Measurements from ENCODE around the gene CUL9. TPM values are rescaled to one million over a fixed set of nuclear protein-coding genes. Genes with fewer than 3 reads are reported as not detected.

CUL9 gene
- total RNA-seq, 3 donors from 2014 or later (not counting 1 experiment from before 2014, with no cell fraction given): 73.1 to 85.7 (median 73.9) TPM

DNA sequence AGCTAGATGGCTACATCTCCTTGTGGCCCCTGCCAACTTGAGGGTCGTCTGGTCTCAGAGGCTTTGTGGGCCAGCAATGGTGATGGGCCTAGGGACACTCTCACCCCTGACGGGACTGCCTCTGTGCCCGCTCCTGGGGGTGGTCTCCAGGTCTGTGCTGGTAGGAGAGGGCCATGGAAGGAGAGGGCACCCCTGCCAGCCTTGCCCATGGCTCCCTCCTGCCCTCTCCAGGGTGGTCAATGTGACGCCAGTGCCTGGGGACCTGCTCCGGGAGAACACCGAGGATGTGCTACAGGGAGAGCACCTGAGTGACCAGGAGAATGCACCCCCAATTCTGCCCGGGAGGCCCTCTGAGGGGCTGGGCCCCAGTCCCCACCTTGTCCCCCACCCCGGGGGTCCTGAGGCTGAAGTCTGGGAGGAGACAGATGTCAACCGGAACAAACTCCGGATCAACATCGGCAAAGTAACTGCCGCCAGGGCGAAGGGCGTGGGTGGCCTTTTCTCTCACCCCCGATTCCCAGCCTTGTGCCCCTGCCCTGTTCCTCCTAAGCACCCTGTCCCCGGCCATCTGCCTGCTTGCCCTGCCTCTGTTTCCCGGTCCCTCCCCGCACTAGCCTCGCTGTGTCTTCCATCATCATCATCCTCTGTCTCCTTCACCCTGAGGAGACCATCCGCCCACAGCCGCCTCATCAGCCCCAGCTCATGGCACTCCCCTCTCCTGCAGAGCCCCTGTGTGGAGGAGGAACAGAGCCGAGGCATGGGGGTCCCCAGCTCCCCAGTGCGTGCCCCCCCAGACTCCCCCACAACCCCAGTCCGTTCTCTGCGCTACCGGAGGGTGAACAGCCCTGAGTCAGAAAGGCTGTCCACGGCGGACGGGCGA is 77.1 kb downstream of the CUL9 start:
- Histone ChIP-seq H3K27ac (ENCODE audit: low read length) (no peak overlapping the region), H3K4me3 (ENCODE audit: low read length) (no peak overlapping the region), H3K9me3 (ENCODE audit: control insufficient read depth, insufficient read depth, low read length) (no peaks in the 10 kb centered on the region), H3K4me1 (ENCODE audit: control insufficient read depth, insufficient read depth, low read length) (no peaks in the 10 kb centered on the region), H3K36me3 (ENCODE audit: control insufficient read depth, insufficient read depth, low read length) (no peaks in the 10 kb centered on the region), H3K27me3 (ENCODE audit: control insufficient read depth, insufficient read depth, low read length) (no peaks in the 10 kb centered on the region)
- H3K27me3 Mint-ChIP-seq (ENCODE audit: low read depth in 2 of 2): peaks cover 0 to 4% of the 10 kb centered on the region in 2 donors
- DNase-seq (no peak), ATAC-seq (no peak)
- WGBS (ENCODE audit: insufficient coverage): 95% methylated on average over 28 of the region's 30 CpGs
- peaks cover 0 to 6% of the 10 kb centered on the region in 2 donors for H3K4me1 Mint-ChIP-seq
- H3K9me3 Mint-ChIP-seq: no peaks in the 10 kb centered on the region
- no peak overlapping the region for H3K4me3 Mint-ChIP-seq
- TF ChIP-seq, protein P1, sequence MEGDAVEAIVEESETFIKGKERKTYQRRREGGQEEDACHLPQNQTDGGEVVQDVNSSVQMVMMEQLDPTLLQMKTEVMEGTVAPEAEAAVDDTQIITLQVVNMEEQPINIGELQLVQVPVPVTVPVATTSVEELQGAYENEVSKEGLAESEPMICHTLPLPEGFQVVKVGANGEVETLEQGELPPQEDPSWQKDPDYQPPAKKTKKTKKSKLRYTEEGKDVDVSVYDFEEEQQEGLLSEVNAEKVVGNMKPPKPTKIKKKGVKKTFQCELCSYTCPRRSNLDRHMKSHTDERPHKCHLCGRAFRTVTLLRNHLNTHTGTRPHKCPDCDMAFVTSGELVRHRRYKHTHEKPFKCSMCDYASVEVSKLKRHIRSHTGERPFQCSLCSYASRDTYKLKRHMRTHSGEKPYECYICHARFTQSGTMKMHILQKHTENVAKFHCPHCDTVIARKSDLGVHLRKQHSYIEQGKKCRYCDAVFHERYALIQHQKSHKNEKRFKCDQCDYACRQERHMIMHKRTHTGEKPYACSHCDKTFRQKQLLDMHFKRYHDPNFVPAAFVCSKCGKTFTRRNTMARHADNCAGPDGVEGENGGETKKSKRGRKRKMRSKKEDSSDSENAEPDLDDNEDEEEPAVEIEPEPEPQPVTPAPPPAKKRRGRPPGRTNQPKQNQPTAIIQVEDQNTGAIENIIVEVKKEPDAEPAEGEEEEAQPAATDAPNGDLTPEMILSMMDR (IDR thresholded peaks at IDR 0.05): no peak
- intact Hi-C loops (cut with micrococcal nuclease): no loop called here
- H3K27ac Mint-ChIP-seq: no peak overlapping the region
- H3K36me3 Mint-ChIP-seq: no peaks in the 10 kb centered on the region

DNA sequence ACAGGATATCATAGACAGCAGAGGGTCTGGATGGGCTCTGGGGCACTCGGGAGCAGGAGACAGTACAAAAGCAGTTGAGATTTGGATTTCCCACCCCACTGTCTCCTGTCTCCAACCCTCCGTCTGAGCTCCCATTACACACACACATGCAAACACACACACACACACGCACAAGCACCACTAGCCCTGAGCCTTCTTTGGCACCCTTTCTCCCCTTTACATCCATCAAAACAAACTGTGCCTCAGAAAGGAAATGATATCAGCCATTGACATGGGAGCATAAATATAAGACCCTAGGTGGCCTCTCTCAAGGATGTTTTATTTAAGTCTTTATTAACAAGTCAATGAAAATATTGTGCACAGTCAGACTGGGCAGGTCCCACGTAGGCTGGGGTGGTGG is 78.8 kb downstream of the CUL9 start:
- no peaks in the 10 kb centered on the region for H3K9me3 Mint-ChIP-seq
- H3K27me3 Mint-ChIP-seq (ENCODE audit: low read depth in 2 of 2): peaks cover 0 to 4% of the 10 kb centered on the region in 2 donors
- 88% methylated on average over 4 of the region's 4 CpGs for WGBS (ENCODE audit: insufficient coverage)
- H3K36me3 Mint-ChIP-seq: no peaks in the 10 kb centered on the region
- no peaks in the 10 kb centered on the region for H3K27me3 ChIP-seq (ENCODE audit: control insufficient read depth, insufficient read depth, low read length)
- H3K4me1 ChIP-seq (ENCODE audit: control insufficient read depth, insufficient read depth, low read length): no peaks in the 10 kb centered on the region
- no peak overlapping the region for H3K4me3 Mint-ChIP-seq
- H3K27ac ChIP-seq (ENCODE audit: low read length): no peak overlapping the region
- H3K9me3 ChIP-seq (ENCODE audit: control insufficient read depth, insufficient read depth, low read length): no peaks in the 10 kb centered on the region
- TF ChIP-seq, protein P1 (IDR thresholded peaks at IDR 0.05): no peak
- H3K27ac Mint-ChIP-seq: no peak overlapping the region
- intact Hi-C loops (cut with micrococcal nuclease): no loop called here
- no peaks in the 10 kb centered on the region for H3K36me3 ChIP-seq (ENCODE audit: control insufficient read depth, insufficient read depth, low read length)
- DNase-seq: no peak
- peaks cover 0 to 6% of the 10 kb centered on the region in 2 donors for H3K4me1 Mint-ChIP-seq
- ATAC-seq: no peak
- no peak overlapping the region for H3K4me3 ChIP-seq (ENCODE audit: low read length)

DNA sequence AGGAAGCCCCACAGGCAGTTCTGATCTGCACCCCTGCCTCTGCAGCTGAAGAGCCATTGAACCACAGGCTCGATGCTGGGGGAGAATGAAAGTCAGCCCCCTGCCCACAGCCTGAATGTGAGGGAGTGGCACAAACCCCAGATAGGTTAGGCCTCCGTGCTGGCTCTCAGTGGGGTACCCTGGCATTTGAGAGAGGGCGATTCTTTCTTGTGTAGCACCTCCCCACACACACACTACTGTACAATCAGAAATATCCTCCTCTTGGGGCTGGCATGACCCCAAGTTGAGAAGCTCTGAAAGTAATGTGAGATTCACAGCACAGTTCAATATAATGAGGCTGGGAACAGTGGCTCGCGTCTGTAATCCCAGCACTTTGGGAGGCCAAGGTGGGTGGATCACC is 79.2 kb downstream of the CUL9 start:
- Histone ChIP-seq H3K27ac (ENCODE audit: low read length) (no peak overlapping the region), H3K4me1 (ENCODE audit: control insufficient read depth, insufficient read depth, low read length) (no peaks in the 10 kb centered on the region), H3K9me3 (ENCODE audit: control insufficient read depth, insufficient read depth, low read length) (no peaks in the 10 kb centered on the region), H3K27me3 (ENCODE audit: control insufficient read depth, insufficient read depth, low read length) (no peaks in the 10 kb centered on the region), H3K4me3 (ENCODE audit: low read length) (no peak overlapping the region), H3K36me3 (ENCODE audit: control insufficient read depth, insufficient read depth, low read length) (no peaks in the 10 kb centered on the region)
- no peak overlapping the region for H3K27ac Mint-ChIP-seq
- intact Hi-C loops (cut with micrococcal nuclease): no loop called here
- 90% methylated on average over 4 of the region's 5 CpGs for WGBS (ENCODE audit: insufficient coverage)
- no peak overlapping the region for H3K4me3 Mint-ChIP-seq
- no peak for DNase-seq
- TF ChIP-seq, protein P1 (IDR thresholded peaks at IDR 0.05): no peak
- no peaks in the 10 kb centered on the region for H3K9me3 Mint-ChIP-seq
- H3K36me3 Mint-ChIP-seq: no peaks in the 10 kb centered on the region
- H3K27me3 Mint-ChIP-seq (ENCODE audit: low read depth in 2 of 2): peaks cover 0 to 4% of the 10 kb centered on the region in 2 donors
- ATAC-seq: no peak
- H3K4me1 Mint-ChIP-seq: peaks cover 0 to 6% of the 10 kb centered on the region in 2 donors
